Suppressor macrophage treated with lipopolysaccharide for 1 hour (primary cell): ENCODE data around the gene HMOX1.

Experiments
- DNase-seq, 3 donors: peaks; one replicate each; pipeline ENCODE4 v3.0.0-alpha.2; 2020 to 2022

HMOX1 gene

DNA sequence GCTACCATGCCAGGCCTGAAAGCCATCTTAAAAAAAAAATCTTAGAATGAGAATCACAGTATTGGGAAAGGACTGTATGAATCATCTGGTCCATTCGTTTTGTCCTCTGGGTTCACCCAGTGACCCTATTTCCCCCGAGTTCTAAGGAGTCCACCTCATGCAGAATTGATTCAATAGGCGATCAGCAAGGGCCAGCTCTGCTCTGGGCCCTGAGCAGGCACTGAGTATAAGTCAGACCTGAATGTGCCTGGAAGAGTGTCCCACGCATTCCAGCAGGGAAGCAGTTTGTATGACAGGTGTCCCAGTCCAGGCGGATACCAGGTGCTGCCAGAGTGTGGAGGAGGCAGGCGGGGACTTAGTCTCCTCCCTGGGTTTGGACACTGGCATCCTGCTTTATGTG, 883 bp upstream of the HMOX1 start:
- DNase-seq: peak; percentile 51 to 75 (median 75)

DNA sequence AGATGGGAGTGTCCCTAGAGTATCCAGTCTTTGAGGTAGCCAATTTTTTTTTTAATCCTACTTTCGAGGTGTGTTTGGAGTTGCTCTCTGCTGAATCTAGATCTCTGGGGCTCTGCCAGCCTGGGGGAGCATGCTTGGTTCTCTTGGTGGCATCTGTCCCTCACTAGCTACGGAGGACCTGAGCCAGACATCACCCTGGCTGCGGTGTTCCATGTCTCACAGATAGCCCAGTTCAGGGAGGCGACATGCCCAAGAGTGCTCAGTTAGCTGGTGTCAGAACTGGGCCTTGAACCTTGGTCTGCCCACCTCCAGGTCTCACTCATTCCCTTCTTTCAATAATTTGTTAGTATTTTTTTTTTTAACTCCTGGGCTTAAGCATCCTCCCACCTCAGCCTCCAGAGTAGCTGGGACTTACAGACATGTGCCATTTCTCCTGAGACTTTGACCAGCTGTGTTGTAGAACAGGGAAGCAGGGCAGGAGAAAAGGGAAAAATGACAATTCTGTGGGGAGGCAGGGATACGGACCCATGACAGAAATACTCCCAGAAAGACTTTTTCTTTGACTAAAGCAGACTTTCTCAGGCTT, 621 bp downstream of the HMOX1 start:
- DNase-seq: no peak

DNA sequence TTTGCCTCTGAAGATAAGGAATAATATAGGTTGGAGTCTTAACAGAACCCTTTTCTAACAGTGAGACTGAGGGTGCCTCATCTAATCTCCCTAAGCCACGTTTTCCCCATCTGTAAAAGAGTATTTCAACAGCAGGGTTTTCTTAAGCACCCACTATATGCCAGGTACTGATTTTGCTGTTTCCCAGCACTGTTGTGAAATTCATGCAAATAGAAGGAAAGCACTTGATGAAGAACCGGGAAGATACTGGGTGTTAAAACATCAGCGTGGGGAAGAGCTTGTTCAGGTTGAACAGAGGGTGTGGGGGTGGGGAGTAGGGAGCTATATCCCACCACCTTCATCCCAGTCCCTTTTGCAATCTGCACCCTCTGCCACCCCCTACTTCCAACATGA, 2.8 kb downstream of the HMOX1 start:
- peak in 1 of 3 donors; percentile 54 for DNase-seq

DNA sequence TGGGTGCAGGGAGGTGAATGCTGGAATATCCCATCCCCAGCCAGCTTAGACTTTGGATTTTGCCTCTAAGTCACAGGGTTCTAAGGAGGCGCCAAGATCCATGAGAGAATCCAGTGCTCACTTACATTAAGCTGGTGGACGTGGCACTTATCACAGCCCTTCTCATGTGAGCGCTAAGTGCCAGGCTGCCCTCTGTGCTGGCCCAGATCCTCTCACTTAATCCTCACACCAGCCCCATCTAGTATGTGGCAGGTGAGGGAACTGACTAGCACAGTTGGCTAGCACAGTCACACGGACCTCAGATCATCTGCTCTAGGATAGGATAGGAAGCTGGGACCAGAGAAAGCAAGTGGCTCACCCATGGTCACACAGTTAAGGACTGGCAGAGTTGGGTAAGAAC, 3.6 kb downstream of the HMOX1 start:
- DNase-seq: no peak

DNA sequence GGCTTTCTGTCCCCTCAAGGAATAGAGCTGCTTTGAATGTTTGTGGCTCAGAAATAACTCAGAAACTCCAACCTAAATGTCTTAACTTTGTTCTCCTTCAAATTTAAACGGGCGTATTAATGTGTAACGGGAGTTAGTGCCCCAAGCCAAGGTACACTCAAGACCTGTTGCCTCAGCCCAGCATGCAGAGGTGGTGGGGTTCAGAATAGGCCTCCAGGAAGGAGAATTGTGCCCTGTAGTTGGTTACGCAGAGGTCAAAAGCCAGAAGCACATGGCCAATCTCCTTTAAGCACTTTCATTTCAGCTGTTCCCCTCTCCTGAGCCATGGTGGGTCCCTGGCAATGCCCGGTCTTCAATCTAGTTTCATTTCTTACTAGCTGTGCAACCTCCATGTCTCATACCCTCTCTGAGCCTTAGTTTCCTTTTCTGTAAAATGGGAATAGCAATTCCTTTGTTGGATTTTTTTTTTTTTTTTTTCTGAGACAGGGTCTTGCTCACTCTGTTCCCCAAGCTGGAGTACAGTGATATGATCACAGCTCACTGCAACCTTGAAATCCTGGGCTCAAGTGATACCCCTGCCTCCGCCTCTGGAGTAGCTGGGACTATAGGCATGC, 4.2 kb downstream of the HMOX1 start:
- peak in 1 of 3 donors; percentile 20 for DNase-seq

DNA sequence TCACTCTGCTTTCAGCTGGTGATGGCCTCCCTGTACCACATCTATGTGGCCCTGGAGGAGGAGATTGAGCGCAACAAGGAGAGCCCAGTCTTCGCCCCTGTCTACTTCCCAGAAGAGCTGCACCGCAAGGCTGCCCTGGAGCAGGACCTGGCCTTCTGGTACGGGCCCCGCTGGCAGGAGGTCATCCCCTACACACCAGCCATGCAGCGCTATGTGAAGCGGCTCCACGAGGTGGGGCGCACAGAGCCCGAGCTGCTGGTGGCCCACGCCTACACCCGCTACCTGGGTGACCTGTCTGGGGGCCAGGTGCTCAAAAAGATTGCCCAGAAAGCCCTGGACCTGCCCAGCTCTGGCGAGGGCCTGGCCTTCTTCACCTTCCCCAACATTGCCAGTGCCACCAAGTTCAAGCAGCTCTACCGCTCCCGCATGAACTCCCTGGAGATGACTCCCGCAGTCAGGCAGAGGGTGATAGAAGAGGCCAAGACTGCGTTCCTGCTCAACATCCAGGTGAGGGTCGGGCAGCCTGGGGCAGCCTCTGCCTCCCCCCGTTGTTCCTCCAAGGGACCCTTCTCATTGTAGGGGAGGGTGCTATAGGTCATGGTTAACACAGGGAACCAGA, 5.9 kb downstream of the HMOX1 start:
- no peak for DNase-seq

DNA sequence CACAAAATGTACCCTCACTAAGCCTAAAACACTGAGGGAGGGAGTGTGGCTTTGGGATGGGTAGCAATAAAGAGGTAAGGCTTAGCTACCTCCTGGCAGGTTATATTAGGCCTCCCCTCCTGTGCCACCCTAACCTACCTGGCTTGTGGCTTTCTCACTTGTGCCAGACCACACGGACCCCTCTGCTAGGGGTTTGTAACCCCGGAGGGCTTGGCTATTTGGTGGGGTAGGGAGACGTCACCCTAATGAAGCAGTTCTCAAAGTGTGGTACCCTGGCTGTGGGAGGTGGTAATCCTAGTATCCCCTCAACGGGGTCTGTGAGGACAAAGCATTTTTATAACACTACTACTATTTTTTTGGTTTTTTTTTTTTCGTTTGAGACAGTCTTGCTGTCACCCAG, 10.0 kb downstream of the HMOX1 start:
- no peak for DNase-seq

DNA sequence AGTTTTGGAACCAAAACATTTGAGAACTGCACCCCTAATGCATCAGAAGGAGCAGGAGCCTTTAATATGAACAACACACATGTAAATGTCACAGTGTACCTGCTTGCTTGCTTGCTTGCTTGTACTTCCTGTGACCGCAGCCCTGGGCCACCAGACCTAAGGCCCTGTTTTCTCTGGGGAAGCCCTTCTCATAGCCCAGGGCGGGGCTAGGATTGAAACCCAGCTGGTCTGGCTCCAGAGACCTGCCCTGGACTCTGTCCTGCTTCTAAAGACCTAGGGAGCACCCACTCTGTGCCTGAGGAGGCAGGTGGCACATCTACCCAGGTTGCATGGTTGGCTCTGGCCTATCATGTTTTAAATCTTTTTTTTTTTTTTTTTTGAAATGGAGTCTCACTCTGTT, 11.5 kb downstream of the HMOX1 start:
- DNase-seq: no peak

DNA sequence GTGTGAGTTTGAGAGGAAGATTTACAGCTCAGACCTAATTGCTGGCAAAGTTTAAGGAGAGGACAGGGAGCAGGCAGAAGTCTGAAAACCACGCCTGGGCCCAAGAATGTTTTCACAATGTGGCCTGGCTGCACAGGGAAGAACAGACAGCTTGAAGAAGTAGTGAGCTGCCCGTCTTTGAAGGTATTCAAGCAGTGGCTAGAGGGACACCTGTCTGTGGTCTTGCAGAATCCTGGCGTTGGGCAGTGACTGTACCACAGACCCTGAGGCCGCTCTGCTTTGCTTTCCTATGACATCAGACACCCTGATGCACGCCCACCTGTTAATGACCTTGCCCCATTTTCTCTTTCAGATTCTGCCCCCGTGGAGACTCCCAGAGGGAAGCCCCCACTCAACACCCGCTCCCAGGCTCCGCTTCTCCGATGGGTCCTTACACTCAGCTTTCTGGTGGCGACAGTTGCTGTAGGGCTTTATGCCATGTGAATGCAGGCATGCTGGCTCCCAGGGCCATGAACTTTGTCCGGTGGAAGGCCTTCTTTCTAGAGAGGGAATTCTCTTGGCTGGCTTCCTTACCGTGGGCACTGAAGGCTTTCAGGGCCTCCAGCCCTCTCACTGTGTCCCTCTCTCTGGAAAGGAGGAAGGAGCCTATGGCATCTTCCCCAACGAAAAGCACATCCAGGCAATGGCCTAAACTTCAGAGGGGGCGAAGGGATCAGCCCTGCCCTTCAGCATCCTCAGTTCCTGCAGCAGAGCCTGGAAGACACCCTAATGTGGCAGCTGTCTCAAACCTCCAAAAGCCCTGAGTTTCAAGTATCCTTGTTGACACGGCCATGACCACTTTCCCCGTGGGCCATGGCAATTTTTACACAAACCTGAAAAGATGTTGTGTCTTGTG, 12.5 kb downstream of the HMOX1 start:
- no peak for DNase-seq

DNA sequence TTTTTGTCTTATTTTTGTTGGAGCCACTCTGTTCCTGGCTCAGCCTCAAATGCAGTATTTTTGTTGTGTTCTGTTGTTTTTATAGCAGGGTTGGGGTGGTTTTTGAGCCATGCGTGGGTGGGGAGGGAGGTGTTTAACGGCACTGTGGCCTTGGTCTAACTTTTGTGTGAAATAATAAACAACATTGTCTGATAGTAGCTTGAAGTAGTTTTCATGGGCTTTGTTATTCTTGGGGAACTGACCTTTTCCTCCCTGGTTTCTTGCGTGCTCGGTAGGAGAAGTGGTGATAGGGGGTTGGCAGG, 13.1 kb downstream of the HMOX1 start:
- DNase-seq: no peak

DNA sequence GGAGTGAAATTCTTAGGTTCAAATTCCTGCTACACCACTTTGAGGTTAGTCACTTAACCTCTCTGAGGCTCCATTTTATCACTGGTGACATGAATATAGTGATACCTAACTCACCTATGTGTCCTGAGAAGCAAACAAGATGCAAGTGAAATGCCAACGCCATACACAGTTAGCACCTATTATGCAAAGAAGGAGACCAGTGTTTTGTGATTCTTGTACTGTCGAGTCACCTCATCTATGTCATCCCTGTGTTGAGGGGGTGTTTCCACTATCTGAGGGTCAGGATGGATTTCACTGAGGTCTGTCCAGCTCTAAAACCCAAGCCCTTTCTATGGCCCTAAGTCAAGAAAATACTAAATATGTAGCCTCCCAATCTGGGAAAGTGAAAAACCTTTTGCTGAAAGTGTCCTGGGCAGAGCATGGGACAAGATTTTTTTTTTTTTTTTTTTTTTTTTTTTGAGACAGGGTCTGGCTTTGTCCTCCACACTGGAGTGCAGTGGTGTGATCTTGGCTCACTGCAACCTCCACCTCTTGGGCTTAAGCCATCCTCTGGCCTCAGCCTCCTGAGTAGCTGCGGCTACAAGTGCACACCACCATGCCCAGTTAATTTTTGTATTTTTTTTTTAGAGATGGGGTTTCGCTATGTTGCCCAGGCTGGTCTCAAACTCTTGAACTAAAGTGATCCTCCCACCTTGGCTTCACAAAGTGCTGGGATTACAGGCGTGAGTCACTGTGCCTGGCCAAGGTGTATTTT, 14.1 kb downstream of the HMOX1 start:
- DNase-seq: no peak

DNA sequence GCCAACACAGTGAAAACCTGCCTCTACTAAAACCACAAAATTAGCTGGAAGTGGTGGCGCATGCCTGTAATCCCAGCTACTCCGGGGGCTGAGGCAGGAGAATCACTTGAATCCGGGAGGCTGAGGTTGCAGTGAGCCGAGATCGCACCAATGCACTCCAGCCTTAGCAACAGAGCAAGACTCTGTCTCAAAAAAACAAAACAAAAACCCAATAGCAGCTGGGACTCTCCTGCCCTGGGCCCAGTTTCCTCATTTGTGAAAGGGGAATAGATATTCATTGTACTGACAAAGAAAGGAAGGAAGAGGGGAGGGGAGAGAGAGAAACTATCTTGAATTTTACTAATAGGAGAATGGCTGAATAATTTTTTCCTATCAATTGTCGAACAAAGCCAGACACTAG, 15.7 kb downstream of the HMOX1 start:
- DNase-seq: peak; percentile 78 to 87 (median 79)

DNA sequence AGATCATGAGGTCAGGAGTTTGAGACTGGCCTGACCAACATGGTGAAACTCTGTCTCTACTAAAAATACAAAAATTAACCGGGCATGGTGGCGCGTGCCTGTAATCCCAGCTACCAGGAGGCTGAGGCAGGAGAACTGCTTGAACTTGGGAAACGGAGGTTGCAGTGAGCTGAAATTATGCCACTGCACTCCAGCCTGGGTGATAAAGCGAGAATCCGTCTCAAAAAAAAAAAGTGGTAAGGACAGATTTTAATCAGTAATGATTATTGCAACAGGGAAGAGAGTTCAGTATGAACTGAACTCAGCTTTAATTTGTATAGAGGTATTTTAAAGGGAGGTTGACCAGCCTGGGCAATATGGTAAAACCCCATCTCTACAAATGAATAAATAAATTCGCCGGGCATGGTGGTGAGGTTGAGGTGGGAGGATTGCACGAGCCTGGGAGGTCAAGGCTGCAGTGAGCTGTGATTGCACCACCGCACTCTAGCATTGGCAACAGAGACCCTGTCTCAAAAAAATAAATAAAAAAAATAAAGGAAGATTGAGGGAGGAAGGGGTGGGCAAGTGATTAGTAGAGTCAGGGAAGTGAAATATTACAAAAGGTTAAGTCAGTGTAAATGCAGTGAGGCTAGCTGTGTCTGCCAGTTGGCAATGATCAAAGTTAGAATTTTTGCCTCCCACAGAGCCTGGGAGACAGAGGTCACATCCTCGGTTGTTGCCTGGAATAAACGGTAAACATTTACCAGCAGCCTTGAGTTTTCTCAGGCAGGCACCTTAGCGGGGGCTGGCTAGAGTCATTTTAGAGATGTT, 16.4 kb downstream of the HMOX1 start:
- DNase-seq: no peak

DNA sequence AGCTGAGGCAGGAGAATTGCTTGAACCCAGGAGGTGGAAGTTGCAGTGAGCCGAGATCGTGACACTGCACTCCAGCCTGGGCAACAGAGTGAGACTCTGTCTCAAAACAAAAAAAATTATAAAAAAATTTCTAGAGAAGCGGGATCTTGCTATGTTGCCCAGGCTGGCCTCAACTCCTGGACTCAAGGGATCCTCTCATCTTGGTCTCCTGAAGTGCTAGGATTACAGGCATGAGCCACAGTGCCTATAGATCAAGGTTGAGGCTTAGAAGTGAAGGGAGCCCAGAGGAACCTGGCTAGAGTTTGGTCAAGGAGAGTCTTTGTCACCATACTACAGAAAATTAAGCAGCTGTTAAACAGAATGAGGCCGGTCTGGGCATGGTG, 17.7 kb downstream of the HMOX1 start:
- DNase-seq: no peak

DNA sequence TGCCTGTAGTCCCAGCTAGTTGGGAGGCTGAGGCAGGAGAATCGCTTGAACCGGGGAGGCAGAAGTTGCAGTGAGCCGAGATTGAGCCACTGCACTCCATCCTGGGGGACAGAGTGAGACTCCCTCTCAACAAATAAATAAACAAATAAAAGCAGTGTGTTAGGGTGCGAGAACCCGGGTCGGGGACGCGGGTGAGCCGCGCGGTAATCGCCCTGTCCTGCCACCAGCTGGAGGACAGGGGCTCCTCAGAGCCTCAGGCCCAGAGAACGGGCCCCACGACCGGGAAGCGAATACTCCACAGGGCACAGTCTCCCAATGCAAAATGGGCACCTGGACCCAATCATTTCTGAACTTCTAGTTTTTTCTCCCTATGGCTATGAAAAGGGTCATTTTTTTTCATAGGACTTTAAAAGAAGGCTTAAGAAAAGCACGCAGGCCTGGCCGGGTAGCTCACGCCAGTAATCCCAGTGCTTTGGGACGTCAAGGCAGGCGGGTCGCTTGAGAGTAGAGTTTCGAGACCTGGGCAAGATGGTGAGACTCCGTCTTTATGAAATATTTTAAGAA, 18.3 kb downstream of the HMOX1 start:
- DNase-seq: no peak

DNA sequence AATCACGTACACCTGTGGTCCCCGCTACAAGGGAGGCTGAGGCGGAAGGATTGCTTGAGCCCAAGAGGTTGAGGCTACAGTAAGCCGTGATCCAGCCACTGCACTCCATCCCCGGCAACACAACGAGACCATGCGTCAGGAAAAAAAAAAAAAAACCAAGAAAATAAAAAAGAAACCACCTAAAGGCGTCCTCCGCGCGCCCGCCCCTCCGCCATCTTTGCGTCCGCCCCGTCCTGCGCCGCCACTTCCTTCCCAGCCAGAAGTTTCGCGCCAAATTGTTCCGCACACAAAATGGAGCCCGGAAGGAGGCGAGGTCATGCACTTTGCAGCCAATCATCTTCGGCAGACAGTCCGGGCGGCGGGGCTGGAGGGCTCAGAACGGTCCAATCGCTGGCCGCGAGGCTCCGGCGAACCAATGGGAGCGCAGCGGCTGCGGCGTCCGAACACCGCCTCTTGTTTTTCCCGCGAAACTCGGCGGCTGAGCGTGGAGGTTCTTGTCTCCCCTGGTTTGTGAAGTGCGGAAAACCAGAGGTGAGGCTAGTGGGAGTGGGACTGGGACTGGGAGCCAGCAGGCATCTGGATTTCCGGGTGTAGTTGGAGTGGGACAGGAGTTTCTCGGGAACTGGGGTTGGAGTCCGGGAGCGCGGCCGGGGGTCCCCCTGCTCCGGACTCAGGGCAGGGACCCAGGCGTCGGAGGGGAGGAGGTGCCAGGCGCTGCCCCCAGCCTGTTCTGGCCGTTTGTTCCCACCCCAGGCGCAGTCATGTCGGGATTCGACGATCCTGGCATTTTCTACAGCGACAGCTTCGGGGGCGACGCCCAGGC, 19.0 kb downstream of the HMOX1 start, which contains the start of gene MCM5:
Gene MCM5 (plus strand): TSS at position 463 of the 823 bp plus-strand sequence. CDS start 299 bp downstream, at position 762.
- DNase-seq: peak; percentile 98 to 99 (median 99)

DNA sequence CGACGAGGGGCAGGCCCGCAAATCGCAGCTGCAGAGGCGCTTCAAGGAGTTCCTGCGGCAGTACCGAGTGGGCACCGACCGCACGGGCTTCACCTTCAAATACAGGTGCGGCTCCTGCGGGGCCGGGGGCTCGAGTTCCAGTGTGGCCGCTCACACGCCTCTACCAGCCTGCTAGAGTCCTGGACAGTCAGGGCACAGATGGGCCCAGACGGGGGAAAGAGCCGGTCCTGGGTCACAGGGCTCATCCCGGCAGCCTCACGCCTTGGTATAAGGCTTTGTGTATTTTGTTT, 19.6 kb downstream of the HMOX1 start:
- DNase-seq: no peak

DNA sequence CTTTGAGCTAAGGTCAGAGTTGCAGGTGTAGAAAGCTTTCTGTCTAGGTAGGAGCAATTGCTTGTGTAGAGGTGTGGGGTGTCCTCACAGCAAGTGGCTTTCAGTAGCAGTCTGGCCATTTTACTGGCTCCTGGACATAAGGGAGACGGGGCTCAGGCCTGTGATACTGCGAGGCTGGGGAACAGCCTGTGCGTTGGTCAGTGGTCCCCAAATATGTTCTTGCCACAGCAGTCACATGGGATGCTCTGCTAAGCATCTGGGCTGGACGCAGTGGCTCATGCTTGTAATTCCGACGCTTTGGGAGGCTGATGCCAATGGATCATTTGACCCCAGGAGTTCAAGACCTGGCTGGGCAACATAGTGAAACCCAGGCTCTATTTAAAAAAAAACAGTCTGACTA, 21.0 kb downstream of the HMOX1 start:
- DNase-seq: no peak

DNA sequence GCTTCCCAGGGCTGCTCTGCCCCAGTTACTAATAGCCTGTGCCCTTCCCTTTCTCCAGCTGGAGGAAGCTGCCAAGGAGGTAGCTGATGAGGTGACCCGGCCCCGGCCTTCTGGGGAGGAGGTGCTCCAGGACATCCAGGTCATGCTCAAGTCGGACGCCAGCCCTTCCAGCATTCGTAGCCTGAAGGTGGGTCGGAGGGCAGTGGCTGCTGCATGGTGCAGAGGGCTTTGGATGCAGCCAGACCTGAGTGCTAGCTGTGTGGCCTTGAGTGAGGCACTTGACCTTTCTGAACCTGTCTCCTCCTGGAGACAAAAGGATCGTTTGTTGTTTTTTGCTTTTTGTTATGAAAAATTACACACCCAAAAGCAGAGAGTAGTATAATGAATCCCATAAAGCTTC, 22.5 kb downstream of the HMOX1 start:
- DNase-seq: no peak

DNA sequence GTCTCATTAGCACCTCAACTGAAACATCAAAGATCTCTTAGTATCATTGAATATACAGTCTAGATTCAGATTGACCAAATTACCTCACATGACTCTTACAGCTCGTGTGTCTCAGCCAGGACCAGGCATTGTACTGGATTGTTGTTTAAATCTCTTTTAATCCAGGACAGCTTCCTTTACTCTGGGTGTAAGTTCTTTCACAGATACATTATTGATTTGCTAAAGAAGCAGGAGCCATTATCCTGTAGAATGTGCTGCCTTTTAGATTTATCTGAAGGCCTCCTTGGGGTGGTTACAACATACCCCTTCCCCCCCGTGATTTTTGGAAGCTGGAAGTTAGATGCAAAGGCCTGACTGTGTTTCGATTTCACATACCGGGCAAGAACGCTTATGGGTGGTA, 23.3 kb downstream of the HMOX1 start:
- DNase-seq: no peak

DNA sequence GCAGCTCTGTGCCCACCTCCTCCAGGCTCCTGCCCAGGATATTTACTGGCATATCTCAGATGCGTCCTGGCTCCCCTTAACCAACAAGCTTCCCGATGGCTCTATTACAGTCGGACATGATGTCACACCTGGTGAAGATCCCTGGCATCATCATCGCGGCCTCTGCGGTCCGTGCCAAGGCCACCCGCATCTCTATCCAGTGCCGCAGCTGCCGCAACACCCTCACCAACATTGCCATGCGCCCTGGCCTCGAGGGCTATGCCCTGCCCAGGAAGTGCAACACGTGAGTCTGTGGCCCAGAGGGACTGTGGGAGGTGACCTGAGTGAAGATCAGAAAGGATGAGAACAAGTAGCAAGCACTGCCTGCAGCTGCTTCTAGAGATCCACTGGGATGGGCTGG, 25.5 kb downstream of the HMOX1 start:
- DNase-seq: no peak
